Endodermal cell (in vitro differentiated cells): ENCODE data around the gene ERGIC1. TPM values are rescaled to one million over a fixed set of nuclear protein-coding genes. Genes with fewer than 3 reads are reported as not detected.

Experiments used
- DNase-seq: peaks from one replicate; pipeline ENCODE4 v3.0.0-alpha.2; 2017
- H3K27ac ChIP-seq: 2 replicates; pipeline ENCODE4 v1.5.1; 2013; ENCODE audit warnings: mild to moderate bottlenecking, low read depth, low read length, moderate library complexity
- H3K27me3 ChIP-seq: 2 replicates; pipeline ENCODE4 v1.6.1; 2013; ENCODE audit warnings: mild to moderate bottlenecking, low read length, moderate library complexity; ENCODE audit not compliant: insufficient read depth, control insufficient read depth, poor library complexity, severe bottlenecking
- H3K36me3 ChIP-seq: 2 replicates; pipeline ENCODE4 v1.7.0; 2013; ENCODE audit warnings: mild to moderate bottlenecking, low read length, moderate library complexity; ENCODE audit not compliant: control insufficient read depth, insufficient read depth
- H3K4me1 ChIP-seq: one replicate; pipeline ENCODE4 v1.7.0; 2013; ENCODE audit warnings: low read length; ENCODE audit not compliant: control insufficient read depth, insufficient read depth
- H3K4me3 ChIP-seq: 2 replicates; pipeline ENCODE4 v1.5.1; 2013; ENCODE audit warnings: mild to moderate bottlenecking, low read length, moderate library complexity
- H3K9ac ChIP-seq: 2 replicates; pipeline ENCODE4 v1.6.1; 2013; ENCODE audit warnings: mild to moderate bottlenecking, low read length, moderate library complexity; ENCODE audit not compliant: poor library complexity, severe bottlenecking; ENCODE audit errors: extremely low read depth
- H3K9me3 ChIP-seq: 2 replicates; pipeline ENCODE4 v1.6.1; 2013; ENCODE audit warnings: mild to moderate bottlenecking, low read length, moderate library complexity; ENCODE audit not compliant: control insufficient read depth
- H3K27ac Mint-ChIP-seq: 2 replicates; pipeline ENCODE4 v1.8.0; 2020; ENCODE audit warnings: mixed read lengths
- H3K27me3 Mint-ChIP-seq: 2 replicates; pipeline ENCODE4 v1.8.0; 2021; ENCODE audit warnings: mild to moderate bottlenecking, mixed read lengths; ENCODE audit not compliant: insufficient read depth
- H3K36me3 Mint-ChIP-seq: 2 replicates; pipeline ENCODE4 v1.8.0; 2020; ENCODE audit warnings: low read depth, mixed read lengths
- H3K4me1 Mint-ChIP-seq: 2 replicates; pipeline ENCODE4 v1.8.0; 2020; ENCODE audit warnings: mixed read lengths
- H3K4me3 Mint-ChIP-seq: 2 replicates; pipeline ENCODE4 v1.8.0; 2020; ENCODE audit warnings: mild to moderate bottlenecking, moderate library complexity, mixed read lengths
- H3K9me3 Mint-ChIP-seq: 2 replicates; pipeline ENCODE4 v1.8.0; 2020; ENCODE audit warnings: mild to moderate bottlenecking, mixed read lengths
- WGBS, 2 experiments: methylation state at CpG; one replicate each; pipeline versions ENCODE4 v1.1.5 to v1.1.7; 2013; ENCODE audit warnings: missing lambda C conversion rate in 2 of 2, mixed read lengths in 1 of 2; ENCODE audit not compliant: insufficient coverage in 1 of 2, insufficient read length in 1 of 2; 5-methylcytosine and 5-hydroxymethylcytosine counted together
- total RNA-seq, 2 donors: library from RNA; stranded (reverse); fragmentation: NEBNext Ultra II Directional in 1 of 2; extraction: Animal tissue kit (Norgen Biotek cat#: 25700) in 1 of 2; gene quantifications; 2 replicates in 1 of 2; 3 replicates in 1 of 2; pipeline ENCODE4 v1.2.1, GENCODE V29; 2021
- TF ChIP-seq, protein P1 (sequence below): fragments of 200-600 bp; sonication (generic); conservative IDR thresholded peaks from 2 replicates; pipeline ENCODE4 v1.5.0; 2021; ENCODE audit warnings: antibody characterized with exemption, mild to moderate bottlenecking

Gene ERGIC1
- total RNA-seq, 2 donors from 2014 or later = 81.9 to 94.8 TPM

DNA sequence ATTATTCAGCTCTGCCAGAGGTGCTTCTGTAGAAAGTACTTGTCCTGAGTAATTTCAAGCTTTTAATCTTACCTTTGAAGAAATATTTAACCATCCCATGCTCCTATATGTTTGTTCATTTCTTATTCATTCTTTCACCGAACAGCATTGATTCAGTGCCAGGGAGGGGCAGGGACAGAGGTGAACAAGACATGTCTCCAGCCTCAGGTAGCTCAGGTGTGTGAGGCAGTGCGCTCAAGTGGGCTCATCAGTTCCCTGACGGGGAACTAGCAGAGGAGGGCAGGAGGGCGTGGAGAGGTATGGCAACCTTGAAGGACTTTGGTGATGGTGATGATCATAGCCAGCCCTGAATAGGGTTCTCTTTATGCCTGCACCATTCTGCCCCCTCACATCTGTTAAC lies 25.9 kb downstream of the ERGIC1 start:
- Mint-ChIP-seq H3K4me3 (no peak overlapping the region), H3K27me3 (no peaks in the 10 kb centered on the region), H3K9me3 (no peaks in the 10 kb centered on the region), H3K36me3 (peaks cover 22% of the 10 kb centered on the region), H3K27ac (peak overlapping the region; percentile 26), H3K4me1 (peaks cover 35% of the 10 kb centered on the region)
- Histone ChIP-seq H3K36me3 (peaks cover 6% of the 10 kb centered on the region), H3K27me3 (no peaks in the 10 kb centered on the region), H3K9me3 (no peaks in the 10 kb centered on the region), H3K4me3 (no peak overlapping the region), H3K9ac (no peak overlapping the region), H3K27ac (no peak overlapping the region), H3K4me1 (no peaks in the 10 kb centered on the region)
- WGBS, 2 experiments = 80 to 95% methylated on average over 1 to 4 of the region's 4 CpGs
- TF ChIP-seq, protein P1, sequence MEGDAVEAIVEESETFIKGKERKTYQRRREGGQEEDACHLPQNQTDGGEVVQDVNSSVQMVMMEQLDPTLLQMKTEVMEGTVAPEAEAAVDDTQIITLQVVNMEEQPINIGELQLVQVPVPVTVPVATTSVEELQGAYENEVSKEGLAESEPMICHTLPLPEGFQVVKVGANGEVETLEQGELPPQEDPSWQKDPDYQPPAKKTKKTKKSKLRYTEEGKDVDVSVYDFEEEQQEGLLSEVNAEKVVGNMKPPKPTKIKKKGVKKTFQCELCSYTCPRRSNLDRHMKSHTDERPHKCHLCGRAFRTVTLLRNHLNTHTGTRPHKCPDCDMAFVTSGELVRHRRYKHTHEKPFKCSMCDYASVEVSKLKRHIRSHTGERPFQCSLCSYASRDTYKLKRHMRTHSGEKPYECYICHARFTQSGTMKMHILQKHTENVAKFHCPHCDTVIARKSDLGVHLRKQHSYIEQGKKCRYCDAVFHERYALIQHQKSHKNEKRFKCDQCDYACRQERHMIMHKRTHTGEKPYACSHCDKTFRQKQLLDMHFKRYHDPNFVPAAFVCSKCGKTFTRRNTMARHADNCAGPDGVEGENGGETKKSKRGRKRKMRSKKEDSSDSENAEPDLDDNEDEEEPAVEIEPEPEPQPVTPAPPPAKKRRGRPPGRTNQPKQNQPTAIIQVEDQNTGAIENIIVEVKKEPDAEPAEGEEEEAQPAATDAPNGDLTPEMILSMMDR = no peak
- no peak for DNase-seq

DNA sequence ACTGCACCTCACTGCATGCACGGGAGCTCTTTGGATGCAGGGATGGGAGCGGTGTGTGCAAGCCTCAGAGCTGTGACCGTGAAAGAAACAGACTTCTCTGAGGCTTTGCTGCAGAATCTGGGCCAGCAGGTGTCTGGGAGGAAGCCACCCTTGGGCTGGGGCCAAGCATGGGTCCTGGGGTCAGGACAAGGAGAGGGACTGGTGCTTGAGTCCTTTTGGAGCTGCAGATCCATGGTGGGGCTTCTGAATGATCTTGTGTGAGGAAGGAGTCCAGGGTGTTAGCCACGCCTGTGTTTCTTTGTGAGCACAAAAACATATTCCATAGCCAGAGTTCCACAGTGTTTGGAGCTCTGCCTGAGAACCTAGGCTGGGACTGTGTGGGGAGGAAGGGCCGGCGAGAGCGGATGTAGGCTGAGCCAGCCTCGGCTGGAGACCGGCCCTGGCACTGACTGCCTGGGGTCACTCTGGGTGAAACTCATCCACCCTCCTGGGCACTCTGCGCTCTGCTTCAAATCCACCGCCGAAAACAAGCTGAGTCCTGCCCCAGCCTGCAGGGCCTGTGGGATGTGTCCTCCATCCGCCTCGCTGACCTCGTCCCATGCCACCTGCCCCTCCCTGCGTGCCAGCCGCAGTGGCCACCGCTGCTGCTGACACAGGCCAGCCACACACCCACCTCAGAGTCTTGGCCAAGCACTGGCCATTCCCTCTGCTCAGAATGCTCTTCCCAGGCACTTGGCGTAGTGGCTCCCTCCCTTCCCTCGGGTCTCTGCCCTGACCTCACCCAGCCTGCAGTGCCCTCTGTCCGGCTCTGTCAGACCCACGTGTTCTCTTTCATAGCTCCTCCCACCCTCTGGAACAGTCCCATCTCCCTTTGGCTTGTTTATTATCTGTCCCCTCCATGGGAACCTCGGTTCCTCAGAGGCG lies 26.7 kb downstream of the ERGIC1 start:
- DNase-seq = no peak
- Mint-ChIP-seq H3K4me3 (no peak overlapping the region), H3K27ac (no peak overlapping the region), H3K27me3 (no peaks in the 10 kb centered on the region), H3K36me3 (peaks cover 19% of the 10 kb centered on the region), H3K9me3 (no peaks in the 10 kb centered on the region), H3K4me1 (peaks cover 35% of the 10 kb centered on the region)
- TF ChIP-seq, protein P1 = no peak
- Histone ChIP-seq H3K9ac (no peak overlapping the region), H3K9me3 (no peaks in the 10 kb centered on the region), H3K4me1 (no peaks in the 10 kb centered on the region), H3K27me3 (no peaks in the 10 kb centered on the region), H3K27ac (no peak overlapping the region), H3K36me3 (peaks cover 6% of the 10 kb centered on the region), H3K4me3 (no peak overlapping the region)
- WGBS, 2 experiments = 93 to 97% methylated on average over 21 to 24 of the region's 24 CpGs

DNA sequence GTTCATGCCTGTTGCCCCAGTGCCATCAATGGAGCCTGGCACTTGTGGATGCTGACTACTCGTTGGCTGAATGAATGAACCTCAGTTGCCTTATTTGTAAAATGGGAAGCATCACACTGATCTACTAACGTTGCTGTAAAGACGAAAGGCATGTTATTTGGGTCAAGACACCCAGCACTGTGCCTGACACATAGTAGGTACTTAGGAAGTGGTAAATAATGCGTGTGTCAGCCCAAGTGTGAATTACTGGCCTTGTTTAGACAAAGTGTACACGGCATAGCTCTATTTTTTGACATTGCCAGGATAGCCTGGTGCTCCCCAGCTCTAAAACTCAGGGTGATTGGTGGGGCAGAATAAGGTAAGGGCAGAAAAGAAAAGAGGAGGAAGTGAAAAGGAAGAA lies 27.4 kb downstream of the ERGIC1 start:
- H3K27ac Mint-ChIP-seq = no peak overlapping the region
- H3K36me3 Mint-ChIP-seq = peaks cover 14% of the 10 kb centered on the region
- Histone ChIP-seq H3K4me3 (no peak overlapping the region), H3K4me1 (peaks cover 3% of the 10 kb centered on the region), H3K27ac (no peak overlapping the region), H3K27me3 (no peaks in the 10 kb centered on the region), H3K9me3 (no peaks in the 10 kb centered on the region), H3K36me3 (peaks cover 3% of the 10 kb centered on the region), H3K9ac (no peak overlapping the region)
- H3K4me3 Mint-ChIP-seq = no peak overlapping the region
- H3K4me1 Mint-ChIP-seq = peaks cover 33% of the 10 kb centered on the region
- WGBS, 2 experiments = 94 to 98% methylated on average over 5 of the region's 5 CpGs
- TF ChIP-seq, protein P1 = no peak
- no peaks in the 10 kb centered on the region for H3K27me3 Mint-ChIP-seq
- no peaks in the 10 kb centered on the region for H3K9me3 Mint-ChIP-seq
- DNase-seq = no peak
